ENCODE measurements around the gene XPO4.
"Not testable (repeated sequence)": the region's sequence is repeated elsewhere in the genome, so short reads cannot be mapped to it uniquely, and the experiment has no call there.

XPO4 gene

GRCh38 chr13:20902438-20903163 lies at the start of gene XPO4:
Gene XPO4, minus strand, starts transcription at chr13:20902746. Its CDS starts 8 bp downstream, at chr13:20902738.
- H3K4me1 Mint-ChIP-seq = peaks cover 38% of the 10 kb centered on the region
- ATAC-seq = peak; percentile 94
- peak within 1 kb of the TSS; percentile 98 for H3K27ac Mint-ChIP-seq
- H3K9me3 Mint-ChIP-seq = no peaks in the 10 kb centered on the region
- peak; percentile 85 for DNase-seq
- H3K27me3 Mint-ChIP-seq = peaks cover 2% of the 10 kb centered on the region
- peaks cover 25% of the 10 kb centered on the region for H3K36me3 Mint-ChIP-seq (ENCODE audit: low read depth)
- H3K4me3 Mint-ChIP-seq = peak within 1 kb of the TSS; percentile 98

- DNase-seq; H3K9me3 Mint-ChIP-seq; H3K4me1 Mint-ChIP-seq; H3K36me3 Mint-ChIP-seq (ENCODE audit: low read depth); ATAC-seq; H3K27ac Mint-ChIP-seq; H3K4me3 Mint-ChIP-seq: not testable (repeated sequence)
- H3K27me3 Mint-ChIP-seq = peaks cover 52% of the 10 kb centered on the region
Measured at GRCh38 chr13:20948001-20948400, 45.5 kb upstream of the XPO4 start.

GRCh38 chr13:20945952-20946383 lies 43.4 kb upstream of the XPO4 start:
- Mint-ChIP-seq H3K27ac (no peak overlapping the region), H3K36me3 (ENCODE audit: low read depth) (no peaks in the 10 kb centered on the region), H3K4me1 (peaks cover 10% of the 10 kb centered on the region), H3K4me3 (peak overlapping the region; percentile 12), H3K27me3 (peaks cover 52% of the 10 kb centered on the region), H3K9me3 (no peaks in the 10 kb centered on the region)
- DNase-seq = no peak
- ATAC-seq = no peak

GRCh38 chr13:20942938-20943559 lies 40.5 kb upstream of the XPO4 start:
- no peaks in the 10 kb centered on the region for H3K9me3 Mint-ChIP-seq
- H3K4me1 Mint-ChIP-seq = peaks cover 10% of the 10 kb centered on the region
- H3K36me3 Mint-ChIP-seq (ENCODE audit: low read depth) = no peaks in the 10 kb centered on the region
- DNase-seq (no peak), ATAC-seq (no peak)
- no peak overlapping the region for H3K27ac Mint-ChIP-seq
- no peak overlapping the region for H3K4me3 Mint-ChIP-seq
- peaks cover 37% of the 10 kb centered on the region for H3K27me3 Mint-ChIP-seq

GRCh38 chr13:20940511-20940910 lies 38.0 kb upstream of the XPO4 start:
- H3K9me3 Mint-ChIP-seq; H3K36me3 Mint-ChIP-seq (ENCODE audit: low read depth); ATAC-seq; H3K27ac Mint-ChIP-seq; H3K4me1 Mint-ChIP-seq; H3K4me3 Mint-ChIP-seq; DNase-seq: not testable (repeated sequence)
- H3K27me3 Mint-ChIP-seq = peaks cover 17% of the 10 kb centered on the region

GRCh38 chr13:20940083-20940482 lies 37.5 kb upstream of the XPO4 start:
- peaks cover 13% of the 10 kb centered on the region for H3K27me3 Mint-ChIP-seq

GRCh38 chr13:20939662-20940061 lies 37.1 kb upstream of the XPO4 start:
- Mint-ChIP-seq H3K4me3 (no peak overlapping the region), H3K27me3 (peaks cover 10% of the 10 kb centered on the region), H3K9me3 (no peaks in the 10 kb centered on the region), H3K27ac (no peak overlapping the region), H3K36me3 (ENCODE audit: low read depth) (no peaks in the 10 kb centered on the region), H3K4me1 (peaks cover 3% of the 10 kb centered on the region)
- no peak for DNase-seq
- ATAC-seq = no peak

More at GRCh38 chr13:20940083-20940482, 37.5 kb upstream of the XPO4 start:
- Mint-ChIP-seq H3K9me3 (no peaks in the 10 kb centered on the region), H3K4me3 (no peak overlapping the region), H3K4me1 (peaks cover 3% of the 10 kb centered on the region), H3K27ac (no peak overlapping the region), H3K36me3 (ENCODE audit: low read depth) (no peaks in the 10 kb centered on the region)
- ATAC-seq (no peak), DNase-seq (no peak)

GRCh38 chr13:20938302-20938701 lies 35.8 kb upstream of the XPO4 start:
- H3K9me3 Mint-ChIP-seq = no peaks in the 10 kb centered on the region
- no peak for DNase-seq
- H3K4me3 Mint-ChIP-seq = no peak overlapping the region
- H3K27ac Mint-ChIP-seq = no peak overlapping the region
- H3K36me3 Mint-ChIP-seq (ENCODE audit: low read depth) = no peaks in the 10 kb centered on the region
- no peak for ATAC-seq
- H3K27me3 Mint-ChIP-seq = peaks cover 2% of the 10 kb centered on the region
- no peaks in the 10 kb centered on the region for H3K4me1 Mint-ChIP-seq

- H3K4me1 Mint-ChIP-seq = no peaks in the 10 kb centered on the region
- no peak overlapping the region for H3K27ac Mint-ChIP-seq
- ATAC-seq (no peak), DNase-seq (no peak)
- H3K4me3 Mint-ChIP-seq = no peak overlapping the region
- H3K9me3 Mint-ChIP-seq = no peaks in the 10 kb centered on the region
- no peaks in the 10 kb centered on the region for H3K36me3 Mint-ChIP-seq (ENCODE audit: low read depth)
- H3K27me3 Mint-ChIP-seq = no peaks in the 10 kb centered on the region
Measured at GRCh38 chr13:20927596-20928257, 25.2 kb upstream of the XPO4 start.

GRCh38 chr13:20925395-20925790 lies 22.8 kb upstream of the XPO4 start:
- not testable (repeated sequence) for ATAC-seq; DNase-seq; H3K9me3 Mint-ChIP-seq; H3K36me3 Mint-ChIP-seq (ENCODE audit: low read depth); H3K4me3 Mint-ChIP-seq; H3K27me3 Mint-ChIP-seq; H3K4me1 Mint-ChIP-seq; H3K27ac Mint-ChIP-seq

- DNase-seq (peak; percentile 81), ATAC-seq (peak; percentile 61)
- Mint-ChIP-seq H3K9me3 (no peaks in the 10 kb centered on the region), H3K36me3 (ENCODE audit: low read depth) (no peaks in the 10 kb centered on the region), H3K27me3 (no peaks in the 10 kb centered on the region), H3K4me3 (no peak overlapping the region), H3K27ac (no peak overlapping the region), H3K4me1 (no peaks in the 10 kb centered on the region)
Measured at GRCh38 chr13:20924758-20925394, 22.3 kb upstream of the XPO4 start.

GRCh38 chr13:20923272-20923671 lies 20.7 kb upstream of the XPO4 start:
- DNase-seq (no peak), ATAC-seq (no peak)
- Mint-ChIP-seq H3K36me3 (ENCODE audit: low read depth) (no peaks in the 10 kb centered on the region), H3K27me3 (no peaks in the 10 kb centered on the region), H3K9me3 (no peaks in the 10 kb centered on the region), H3K4me1 (no peaks in the 10 kb centered on the region), H3K27ac (no peak overlapping the region), H3K4me3 (no peak overlapping the region)

- no peaks in the 10 kb centered on the region for H3K9me3 Mint-ChIP-seq
- DNase-seq (no peak), ATAC-seq (no peak)
Measured at GRCh38 chr13:20921572-20921971, 19.0 kb upstream of the XPO4 start.

GRCh38 chr13:20915676-20916075 lies 13.1 kb upstream of the XPO4 start:
- not testable (repeated sequence) for H3K36me3 Mint-ChIP-seq (ENCODE audit: low read depth); H3K9me3 Mint-ChIP-seq; H3K4me3 Mint-ChIP-seq; H3K27me3 Mint-ChIP-seq; H3K4me1 Mint-ChIP-seq; DNase-seq; H3K27ac Mint-ChIP-seq; ATAC-seq

More at GRCh38 chr13:20921572-20921971, 19.0 kb upstream of the XPO4 start:
- H3K4me1 Mint-ChIP-seq = no peaks in the 10 kb centered on the region
- no peaks in the 10 kb centered on the region for H3K27me3 Mint-ChIP-seq
- H3K4me3 Mint-ChIP-seq = no peak overlapping the region
- H3K36me3 Mint-ChIP-seq (ENCODE audit: low read depth) = no peaks in the 10 kb centered on the region
- no peak overlapping the region for H3K27ac Mint-ChIP-seq
